WTC11 (cell line): ENCODE measurements around the gene OSGEP. TPM values are rescaled to one million over a fixed set of nuclear protein-coding genes. Genes with fewer than 3 reads are reported as not detected.

ENCODE experiments used
- ATAC-seq: fragments of 200-7000 bp; cut with Tn5 transposase; 2 replicates; pipeline ENCODE4 v1.10.0; 2021; ENCODE audit warnings: mild to moderate bottlenecking, moderate library complexity
- CTCF ChIA-PET: fragments of 300-600 bp; sonication (Branson Sonifier 250); formaldehyde crosslinking; loops from one replicate; lab custom pipeline; 2021; ENCODE audit warnings: antibody characterized with exemption; lab: Charles Lee
- POLR2A ChIA-PET: fragments of 350-600 bp; sonication (Branson Sonifier 250); formaldehyde crosslinking; loops from one replicate; lab custom pipeline; 2021; ENCODE audit warnings: antibody characterized with exemption; lab: Charles Lee
- DNase-seq: peaks from one replicate; pipeline ENCODE4 v3.0.0; 2021; ENCODE audit warnings: low spot score
- H3K27ac Mint-ChIP-seq: 2 replicates; pipeline ENCODE4 v1.8.0; 2021; ENCODE audit warnings: mixed read lengths
- H3K27me3 Mint-ChIP-seq: 2 replicates; pipeline ENCODE4 v1.8.0; 2021; ENCODE audit warnings: low read depth, mild to moderate bottlenecking, moderate library complexity, mixed read lengths
- H3K36me3 Mint-ChIP-seq: 2 replicates; pipeline ENCODE4 v1.8.0; 2021; ENCODE audit warnings: mixed read lengths
- H3K4me1 Mint-ChIP-seq: 2 replicates; pipeline ENCODE4 v1.8.0; 2022; ENCODE audit warnings: mixed read lengths
- H3K4me3 Mint-ChIP-seq: 2 replicates; pipeline ENCODE4 v1.8.0; 2021; ENCODE audit warnings: mild to moderate bottlenecking, moderate library complexity, mixed read lengths
- H3K9me3 Mint-ChIP-seq: 2 replicates; pipeline ENCODE4 v1.8.0; 2021; ENCODE audit warnings: mixed read lengths
- ETV6 ChIP-seq: sonication (generic); formaldehyde crosslinking; IDR thresholded peaks from 2 replicates; pipeline ENCODE4 v1.8.1; 2022; ENCODE audit warnings: mild to moderate bottlenecking, missing genetic modification reagents
- GTF2I ChIP-seq: fragments of 250-450 bp; sonication (Bioruptor Pico); conservative IDR thresholded peaks from 2 replicates; pipeline ENCODE4 v1.4.0; 2021; ENCODE audit warnings: mild to moderate bottlenecking
- HMGA2 ChIP-seq: fragments of 250-450 bp; sonication (Bioruptor Pico); IDR thresholded peaks from 2 replicates; pipeline ENCODE4 v1.4.0; 2021; ENCODE audit warnings: mild to moderate bottlenecking, moderate library complexity
- HMGXB4 ChIP-seq: sonication (generic); formaldehyde crosslinking; IDR thresholded peaks from 2 replicates; pipeline ENCODE4 v1.8.1; 2023; ENCODE audit warnings: mild to moderate bottlenecking, moderate library complexity, missing genetic modification reagents
- JUN ChIP-seq: sonication (generic); formaldehyde crosslinking; IDR thresholded peaks from 2 replicates; pipeline ENCODE4 v1.8.0; 2023; ENCODE audit warnings: mild to moderate bottlenecking, missing genetic modification reagents
- KAT7 ChIP-seq: sonication (generic); formaldehyde crosslinking; IDR thresholded peaks from 2 replicates; pipeline ENCODE4 v1.8.1; 2023; ENCODE audit warnings: missing genetic modification reagents, mild to moderate bottlenecking, borderline replicate concordance
- MLX ChIP-seq: sonication (generic); formaldehyde crosslinking; IDR thresholded peaks from 2 replicates; pipeline ENCODE4 v1.8.1; 2023; ENCODE audit warnings: mild to moderate bottlenecking, missing genetic modification reagents, moderate library complexity
- NR2C2 ChIP-seq: sonication (generic); formaldehyde crosslinking; IDR thresholded peaks from 2 replicates; pipeline ENCODE4 v1.8.0; 2022; ENCODE audit warnings: mild to moderate bottlenecking, missing genetic modification reagents
- RELA ChIP-seq: sonication (generic); formaldehyde crosslinking; IDR thresholded peaks from 2 replicates; pipeline ENCODE4 v1.8.1; 2022; ENCODE audit warnings: missing genetic modification reagents, mild to moderate bottlenecking, borderline replicate concordance
- USF1 ChIP-seq: sonication (generic); formaldehyde crosslinking; IDR thresholded peaks from 2 replicates; pipeline ENCODE4 v1.8.0; 2022; ENCODE audit warnings: mild to moderate bottlenecking, missing genetic modification reagents
- ZNF263 ChIP-seq: sonication (generic); formaldehyde crosslinking; IDR thresholded peaks from 2 replicates; pipeline ENCODE4 v1.8.1; 2022; ENCODE audit warnings: low read depth, mild to moderate bottlenecking, moderate library complexity, missing genetic modification reagents
- ZNF281 ChIP-seq: sonication (generic); formaldehyde crosslinking; IDR thresholded peaks from 2 replicates; pipeline ENCODE4 v1.8.0; 2023; ENCODE audit warnings: mild to moderate bottlenecking, missing genetic modification reagents
- ZNF671 ChIP-seq: fragments of 250-450 bp; sonication (Bioruptor Pico); IDR thresholded peaks from 2 replicates; pipeline ENCODE4 v1.8.0; 2021; ENCODE audit warnings: mild to moderate bottlenecking
- total RNA-seq: library from RNA; stranded (reverse); gene quantifications from 3 replicates; pipeline ENCODE4 v1.2.3, GENCODE V29; 2021

Gene OSGEP
- total RNA-seq, 1 experiment from 2014 or later, result 40.0 TPM

- 0 out of 2 replicates have a peak, but pooled peaks have one; percentile 35 for TF ChIP-seq KAT7 (CRISPR knock-in tag)
- TF ChIP-seq HMGA2 (CRISPR knock-in tag), result peak; percentile 29; the same call in 1 of the 2 replicates
- TF ChIP-seq USF1, result peak; percentile 100
Observed at GRCh38 chr14:20461225-20462141, 6.9 kb upstream of the OSGEP start, which contains the start of gene PIP4P1 (continued).

- CTCF ChIA-PET, result interaction anchor here (1.1 to 4.2 kb wide), 11 partner anchors 9 to 397 kb away, joined by 3 to 21 read pairs (median 6); partner anchors contain the start of gene TTC5
- H3K36me3 Mint-ChIP-seq, result peaks cover 20% of the 10 kb centered on the region
Observed at GRCh38 chr14:20460458-20461224, 6.0 kb upstream of the OSGEP start.

GRCh38 chr14:20458031-20458789 lies 3.6 kb upstream of the OSGEP start:
- ChIA-PET POLR2A (no interaction called here), CTCF (interaction anchor here (0.8 kb wide), 1 partner anchor 42 kb away, joined by 4 read pairs; no protein-coding TSS in a partner anchor)
- DNase-seq (no peak), ATAC-seq (no peak)
- Mint-ChIP-seq H3K27ac (peak overlapping the region; percentile 40; the same call in 1 of the 2 replicates), H3K9me3 (no peaks in the 10 kb centered on the region), H3K36me3 (peaks cover 20% of the 10 kb centered on the region), H3K4me3 (no peak overlapping the region), H3K27me3 (no peaks in the 10 kb centered on the region), H3K4me1 (peaks cover 16% of the 10 kb centered on the region)
- TF ChIP-seq ZNF671 (CRISPR knock-in tag) (no peak), ZNF281 (CRISPR knock-in tag) (no peak), GTF2I (CRISPR knock-in tag) (no peak), MLX (CRISPR knock-in tag) (0 out of 2 replicates have a peak, but pooled peaks have one; percentile 27)

More at GRCh38 chr14:20460458-20461224, 6.0 kb upstream of the OSGEP start:
- Mint-ChIP-seq H3K9me3 (no peaks in the 10 kb centered on the region), H3K27ac (peak overlapping the region; percentile 93), H3K27me3 (peaks cover 4% of the 10 kb centered on the region), H3K4me1 (peaks cover 16% of the 10 kb centered on the region), H3K4me3 (peak overlapping the region; percentile 84)
- ATAC-seq, result peak; percentile 18
- POLR2A ChIA-PET, result interaction anchor here (1.4 to 1.7 kb wide), 4 partner anchors 9 to 148 kb away, joined by 3 to 33 read pairs (median 10); partner anchors contain the start of genes PARP2 and PNP
- peak; percentile 70 for DNase-seq
- no peak for TF ChIP-seq ZNF263 (CRISPR knock-in tag)
- TF ChIP-seq NR2C2 (CRISPR knock-in tag), result no peak
- no peak for TF ChIP-seq JUN (CRISPR knock-in tag)
- TF ChIP-seq ETV6, result 0 out of 2 replicates have a peak, but pooled peaks have one; percentile 7
- no peak for TF ChIP-seq HMGXB4 (CRISPR knock-in tag)
- 0 out of 2 replicates have a peak, but pooled peaks have one; percentile 14 for TF ChIP-seq KAT7 (CRISPR knock-in tag)
- no peak for TF ChIP-seq RELA
